Measurements from ENCODE around the gene ARHGAP32. TPM values are rescaled to one million over a fixed set of nuclear protein-coding genes. Genes with fewer than 3 reads are reported as not detected.

ARHGAP32 gene
- total RNA-seq, 1 experiment from 2014 or later: 54.0 TPM

- ChIA-PET CTCF (no interaction called here), POLR2A (no interaction called here)
- Mint-ChIP-seq H3K36me3 (ENCODE audit: insufficient read depth, unreplicated experiment) (peaks cover 5% of the 10 kb centered on the region), H3K27me3 (ENCODE audit: insufficient read depth, unreplicated experiment) (no peaks in the 10 kb centered on the region), H3K4me3 (ENCODE audit: unreplicated experiment) (no peak overlapping the region), H3K27ac (ENCODE audit: unreplicated experiment) (peak overlapping the region; percentile 4), H3K4me1 (ENCODE audit: low read depth, unreplicated experiment) (peaks cover 27% of the 10 kb centered on the region), H3K9me3 (ENCODE audit: unreplicated experiment) (no peaks in the 10 kb centered on the region)
- Histone ChIP-seq H3K9me3 (no peaks in the 10 kb centered on the region), H3K36me3 (ENCODE audit: control insufficient read depth, insufficient read depth, low read length) (no peaks in the 10 kb centered on the region), H3K27me3 (replicated peaks; ENCODE audit: control insufficient read depth, insufficient read depth, low read length) (no peaks in the 10 kb centered on the region), H3K4me3 (ENCODE audit: low read depth, low read length) (no peak overlapping the region), H3K4me1 (peaks cover 17% of the 10 kb centered on the region)
- intact Hi-C loops (cut with micrococcal nuclease; ENCODE audit: unreplicated experiment): loop anchor here (5.0 kb wide), 1 partner anchor 80 kb away; no protein-coding TSS in a partner anchor
- no peak for DNase-seq
- no TSS peak for BruUV-seq (replicated peaks)
- TF ChIP-seq, protein P1, sequence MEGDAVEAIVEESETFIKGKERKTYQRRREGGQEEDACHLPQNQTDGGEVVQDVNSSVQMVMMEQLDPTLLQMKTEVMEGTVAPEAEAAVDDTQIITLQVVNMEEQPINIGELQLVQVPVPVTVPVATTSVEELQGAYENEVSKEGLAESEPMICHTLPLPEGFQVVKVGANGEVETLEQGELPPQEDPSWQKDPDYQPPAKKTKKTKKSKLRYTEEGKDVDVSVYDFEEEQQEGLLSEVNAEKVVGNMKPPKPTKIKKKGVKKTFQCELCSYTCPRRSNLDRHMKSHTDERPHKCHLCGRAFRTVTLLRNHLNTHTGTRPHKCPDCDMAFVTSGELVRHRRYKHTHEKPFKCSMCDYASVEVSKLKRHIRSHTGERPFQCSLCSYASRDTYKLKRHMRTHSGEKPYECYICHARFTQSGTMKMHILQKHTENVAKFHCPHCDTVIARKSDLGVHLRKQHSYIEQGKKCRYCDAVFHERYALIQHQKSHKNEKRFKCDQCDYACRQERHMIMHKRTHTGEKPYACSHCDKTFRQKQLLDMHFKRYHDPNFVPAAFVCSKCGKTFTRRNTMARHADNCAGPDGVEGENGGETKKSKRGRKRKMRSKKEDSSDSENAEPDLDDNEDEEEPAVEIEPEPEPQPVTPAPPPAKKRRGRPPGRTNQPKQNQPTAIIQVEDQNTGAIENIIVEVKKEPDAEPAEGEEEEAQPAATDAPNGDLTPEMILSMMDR (IDR thresholded peaks at IDR 0.05; ENCODE audit: insufficient read depth in 1 of 2, low read depth in 1 of 2, low read length in 1 of 2, severe bottlenecking in 1 of 2, unreplicated experiment in 1 of 2): no peak
Observed at GRCh38 chr11:129237456-129237855, 45.3 kb upstream of the ARHGAP32 start.

- Histone ChIP-seq H3K36me3 (ENCODE audit: control insufficient read depth, insufficient read depth, low read length) (no peaks in the 10 kb centered on the region), H3K4me1 (peaks cover 17% of the 10 kb centered on the region), H3K27me3 (replicated peaks; ENCODE audit: control insufficient read depth, insufficient read depth, low read length) (no peaks in the 10 kb centered on the region), H3K4me3 (ENCODE audit: low read depth, low read length) (no peak overlapping the region), H3K9me3 (no peaks in the 10 kb centered on the region)
- intact Hi-C loops (cut with micrococcal nuclease; ENCODE audit: unreplicated experiment): loop anchor here (5.0 kb wide), 1 partner anchor 80 kb away; no protein-coding TSS in a partner anchor
- no peaks in the 10 kb centered on the region for H3K9me3 Mint-ChIP-seq (ENCODE audit: unreplicated experiment)
- no peak overlapping the region for H3K27ac Mint-ChIP-seq (ENCODE audit: unreplicated experiment)
- H3K36me3 Mint-ChIP-seq (ENCODE audit: insufficient read depth, unreplicated experiment): peaks cover 5% of the 10 kb centered on the region
- peaks cover 27% of the 10 kb centered on the region for H3K4me1 Mint-ChIP-seq (ENCODE audit: low read depth, unreplicated experiment)
- DNase-seq: no peak
- BruUV-seq (replicated peaks): no TSS peak
- H3K4me3 Mint-ChIP-seq (ENCODE audit: unreplicated experiment): no peak overlapping the region
- no peaks in the 10 kb centered on the region for H3K27me3 Mint-ChIP-seq (ENCODE audit: insufficient read depth, unreplicated experiment)
- POLR2A ChIA-PET: no interaction called here
- CTCF ChIA-PET: interaction anchor here (1.1 kb wide), 1 partner anchor 52 kb away, joined by 4 read pairs; no protein-coding TSS in a partner anchor
- TF ChIP-seq, protein P1 (IDR thresholded peaks at IDR 0.05; ENCODE audit: insufficient read depth in 1 of 2, low read depth in 1 of 2, low read length in 1 of 2, severe bottlenecking in 1 of 2, unreplicated experiment in 1 of 2): no peak
Observed at GRCh38 chr11:129236850-129237249, 44.7 kb upstream of the ARHGAP32 start.

GRCh38 chr11:129234978-129235377 lies 42.9 kb upstream of the ARHGAP32 start:
- intact Hi-C loops (cut with micrococcal nuclease; ENCODE audit: unreplicated experiment): loop anchor here (5.0 kb wide), 3 partner anchors 42 to 118 kb away; no protein-coding TSS in a partner anchor
- CTCF ChIA-PET: interaction anchor here (0.7 kb wide), 1 partner anchor 80 kb away, joined by 5 read pairs; no protein-coding TSS in a partner anchor

More at GRCh38 chr11:129234978-129235377, 42.9 kb upstream of the ARHGAP32 start:
- H3K36me3 ChIP-seq (ENCODE audit: control insufficient read depth, insufficient read depth, low read length): no peaks in the 10 kb centered on the region; the same call in 1 of the 2 replicates
- Mint-ChIP-seq H3K4me3 (ENCODE audit: unreplicated experiment) (no peak overlapping the region), H3K4me1 (ENCODE audit: low read depth, unreplicated experiment) (peaks cover 27% of the 10 kb centered on the region), H3K27ac (ENCODE audit: unreplicated experiment) (no peak overlapping the region), H3K36me3 (ENCODE audit: insufficient read depth, unreplicated experiment) (peaks cover 5% of the 10 kb centered on the region), H3K9me3 (ENCODE audit: unreplicated experiment) (no peaks in the 10 kb centered on the region), H3K27me3 (ENCODE audit: insufficient read depth, unreplicated experiment) (no peaks in the 10 kb centered on the region)
- H3K27me3 ChIP-seq (replicated peaks; ENCODE audit: control insufficient read depth, insufficient read depth, low read length): no peaks in the 10 kb centered on the region
- POLR2A ChIA-PET: no interaction called here
- no peak for DNase-seq
- no peaks in the 10 kb centered on the region for H3K9me3 ChIP-seq
- no peak overlapping the region for H3K4me3 ChIP-seq (ENCODE audit: low read depth, low read length)
- no TSS peak for BruUV-seq (replicated peaks)
- peaks cover 17% of the 10 kb centered on the region for H3K4me1 ChIP-seq
- TF ChIP-seq, protein P1 (IDR thresholded peaks at IDR 0.05; ENCODE audit: insufficient read depth in 1 of 2, low read depth in 1 of 2, low read length in 1 of 2, severe bottlenecking in 1 of 2, unreplicated experiment in 1 of 2): no peak
